Muscle of back (tissue), 11 donors: ENCODE results near the gene ADAMTSL2. TPM values are rescaled to one million over a fixed set of nuclear protein-coding genes. Genes with fewer than 3 reads are reported as not detected.

Source experiments
- DNase-seq, 3 donors: peaks; one replicate each; pipeline versions ENCODE4 v3.0.0 to v3.0.0-alpha.2; 2013
- polyA plus RNA-seq, 10 donors: library from polyadenylated mRNA; unstranded; fragments of 120-200 nt; gene quantifications; one replicate each; pipeline ENCODE4 v1.2.1, GENCODE V29; 2013; ENCODE audit not compliant: insufficient read length in 10 of 10

ADAMTSL2 gene
- polyA plus RNA-seq, 10 donors: 1.7 to 6.9 (median 3.5) TPM

DNA sequence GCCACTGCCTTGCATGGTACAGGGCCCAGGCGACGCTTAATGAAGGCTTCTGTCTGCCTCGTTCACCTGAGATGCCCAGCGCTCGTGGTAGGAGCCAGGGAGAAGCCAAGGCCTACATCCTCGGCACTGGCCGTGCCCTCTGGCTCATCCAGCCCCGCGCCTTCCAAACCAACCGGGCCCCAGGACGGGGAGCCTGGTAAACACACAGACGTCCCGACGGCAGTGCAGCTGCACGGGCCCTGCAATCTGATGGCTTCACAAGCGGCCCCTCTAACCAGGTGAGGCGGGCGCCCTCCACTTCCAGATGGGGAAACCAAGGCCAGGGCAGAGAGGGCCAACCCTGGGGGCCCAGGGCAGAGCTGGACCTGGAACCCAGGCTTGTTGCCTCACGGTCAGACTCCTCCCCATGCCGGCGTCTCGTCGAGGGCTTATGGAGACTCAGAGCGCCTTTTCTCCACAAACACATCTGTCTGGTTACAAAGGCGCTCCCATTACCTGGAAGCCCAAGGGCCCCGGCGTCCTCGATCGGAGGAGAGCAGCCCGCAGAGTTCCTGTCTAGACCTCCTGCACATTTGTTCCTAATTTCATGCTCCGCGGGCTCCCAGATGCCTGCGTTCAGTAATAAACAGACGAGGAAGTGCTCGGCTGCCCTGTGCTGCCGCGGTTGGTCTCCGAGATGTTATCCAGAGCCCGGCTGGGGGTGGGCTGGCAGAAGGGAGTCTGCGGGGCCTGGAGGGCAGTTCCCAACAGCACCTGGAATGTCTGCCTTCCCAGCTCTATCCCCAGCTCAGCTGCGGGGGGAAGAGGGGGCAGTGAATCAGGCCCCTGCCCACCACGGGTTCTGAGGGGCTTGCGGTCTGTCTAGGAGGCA, 51.2 kb downstream of the ADAMTSL2 start:
- no peak for DNase-seq

DNA sequence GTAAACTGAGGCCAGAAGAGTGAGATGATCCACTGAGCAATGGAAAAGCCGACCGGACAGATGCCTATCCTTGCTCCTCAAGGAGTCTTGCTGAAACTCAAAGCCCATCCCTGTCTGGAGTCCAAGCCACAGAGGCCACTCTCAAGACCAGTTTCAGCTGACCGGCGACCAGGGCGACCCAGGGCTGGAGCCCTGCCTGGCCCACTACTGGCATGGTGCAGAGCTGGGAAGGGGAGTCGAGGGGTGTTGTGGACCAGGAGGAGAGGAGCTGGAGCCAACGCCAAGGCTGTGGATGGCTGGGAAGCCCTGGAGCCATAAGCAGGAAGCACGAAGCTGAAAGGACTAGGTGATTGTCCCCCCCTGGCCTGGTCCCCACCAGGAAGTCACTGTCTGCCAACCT, 52.5 kb downstream of the ADAMTSL2 start:
- no peak for DNase-seq

GRCh38 chr9:133587466-133587865, 53.0 kb downstream of the ADAMTSL2 start:
- DNase-seq: no peak

GRCh38 chr9:133589454-133590227, 55.1 kb downstream of the ADAMTSL2 start:
- no peak for DNase-seq

DNA sequence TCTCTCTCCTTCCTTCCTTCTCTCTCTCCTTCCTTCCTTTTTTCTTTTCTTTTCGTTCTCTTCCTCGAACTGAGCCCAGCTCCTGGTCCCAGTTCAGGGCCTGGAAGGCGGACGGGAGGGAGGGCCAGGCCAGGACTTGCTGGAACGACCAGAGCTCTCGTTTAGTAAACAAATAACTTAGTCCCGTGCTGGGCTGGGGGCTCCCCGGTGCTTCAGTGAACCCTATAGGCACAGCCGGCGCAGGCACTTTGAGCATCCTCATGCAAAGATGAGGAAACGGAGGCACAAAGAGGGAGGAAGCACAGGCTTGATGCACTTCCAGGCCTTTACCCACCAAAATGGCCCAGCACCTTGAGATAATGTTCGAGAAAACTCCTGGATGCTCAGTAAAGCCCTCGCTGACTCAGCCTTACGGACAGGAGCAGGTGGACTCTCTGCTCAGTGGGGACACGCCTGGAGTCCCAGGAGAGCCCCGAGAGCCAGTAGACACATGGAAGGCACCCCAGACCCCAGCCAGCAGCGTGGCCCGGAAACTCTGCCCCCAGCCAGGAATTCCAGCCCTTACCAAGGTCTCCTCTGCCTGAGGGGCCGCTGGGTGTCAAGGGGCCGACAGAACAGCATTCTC, 55.8 kb downstream of the ADAMTSL2 start:
- no peak for DNase-seq

DNA sequence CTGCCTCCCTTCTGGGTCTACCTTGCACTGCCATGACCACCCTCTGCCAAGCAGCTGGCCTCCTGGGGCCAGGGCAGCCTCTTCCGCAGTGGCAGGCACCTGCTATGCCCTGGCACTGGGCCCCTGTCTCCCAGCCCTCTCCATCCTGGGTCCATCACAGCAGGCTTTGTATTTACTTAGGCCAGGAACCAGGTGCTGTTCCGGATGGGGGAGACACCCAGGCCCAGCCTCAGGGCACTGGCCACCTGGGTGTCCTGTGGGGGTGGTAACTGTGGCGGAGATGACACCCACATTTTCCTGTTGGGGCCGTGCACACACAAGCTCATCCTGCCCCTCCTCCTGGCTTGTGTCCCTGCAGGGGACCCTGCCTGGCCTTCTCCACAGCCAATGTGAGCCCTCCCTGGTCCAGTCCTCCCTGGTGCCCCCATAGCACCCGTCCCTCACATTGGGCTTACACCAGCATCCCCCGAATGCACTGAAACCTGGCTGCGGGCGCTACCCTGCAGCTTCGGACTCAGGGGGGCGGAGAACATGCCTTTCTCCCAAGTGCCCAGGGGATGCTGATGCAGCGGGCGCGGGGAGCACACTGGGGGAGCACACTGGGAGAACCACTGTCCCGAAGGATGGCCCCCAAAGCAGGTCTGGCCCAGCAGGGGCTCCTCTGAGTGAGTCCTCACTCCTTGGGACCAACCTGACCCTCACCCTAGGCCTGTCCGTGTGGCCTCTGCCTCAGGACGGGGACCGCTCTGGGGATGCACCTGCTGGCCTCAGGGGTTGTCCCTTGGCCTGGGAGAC, 56.8 kb downstream of the ADAMTSL2 start:
- no peak for DNase-seq

- no peak for DNase-seq
Measured at GRCh38 chr9:133591985-133592384, 57.5 kb downstream of the ADAMTSL2 start.

- no peak for DNase-seq
Measured at GRCh38 chr9:133592731-133593409, 58.4 kb downstream of the ADAMTSL2 start.

DNA sequence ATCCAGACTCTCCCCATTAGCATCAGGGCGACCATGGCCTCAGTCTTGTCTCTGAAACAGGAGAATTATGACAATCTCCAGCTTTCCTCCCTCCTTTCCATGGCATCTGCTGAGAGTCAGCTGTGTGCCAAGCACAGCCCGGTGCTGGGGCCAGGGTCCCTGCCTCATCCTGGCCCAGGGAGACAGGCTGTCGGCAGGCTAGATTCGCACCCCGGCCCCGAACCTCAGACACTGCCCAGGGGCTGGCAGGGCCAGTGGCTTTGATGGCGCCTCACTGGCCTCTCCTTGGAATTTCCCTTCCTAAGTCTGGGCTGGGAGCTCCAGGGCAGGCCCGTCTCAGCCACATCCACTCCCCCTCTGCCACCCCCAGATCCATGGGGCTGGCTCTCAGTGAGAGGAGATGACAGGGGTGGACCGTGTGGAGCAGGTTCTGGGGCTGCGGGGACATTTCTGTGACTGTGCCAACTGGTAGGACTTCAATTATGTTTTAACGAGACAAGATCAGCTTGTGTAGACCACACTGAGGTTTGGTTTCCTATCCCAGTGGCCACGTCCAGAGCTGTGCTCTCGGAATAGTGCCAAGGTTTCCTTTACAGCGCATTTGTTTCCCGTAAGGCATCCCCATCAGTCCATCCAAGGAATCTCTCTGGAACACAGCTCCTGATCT, 59.2 kb downstream of the ADAMTSL2 start:
- DNase-seq: no peak

DNA sequence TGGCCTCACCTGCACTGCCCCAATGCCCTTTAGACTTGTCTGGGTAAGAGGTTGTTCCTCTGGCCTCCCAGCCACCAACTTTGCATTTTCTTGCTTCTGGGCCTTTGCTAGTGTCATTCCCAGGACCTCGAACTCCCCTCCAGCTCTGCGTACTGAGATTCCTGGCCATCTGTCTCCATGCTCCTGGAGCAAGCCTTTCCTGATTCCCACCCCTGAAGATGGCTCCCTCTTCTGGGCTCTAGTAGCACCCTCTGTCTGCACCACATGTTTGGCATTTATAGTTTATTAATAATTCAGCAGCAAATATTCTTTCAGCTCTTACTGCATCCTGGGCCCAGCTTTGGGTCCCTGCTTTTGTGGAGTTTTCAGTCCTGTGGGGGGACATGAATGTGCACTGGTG, 59.8 kb downstream of the ADAMTSL2 start:
- DNase-seq: no peak

- no peak for DNase-seq
Measured at GRCh38 chr9:133595910-133596309, 61.4 kb downstream of the ADAMTSL2 start.

DNA sequence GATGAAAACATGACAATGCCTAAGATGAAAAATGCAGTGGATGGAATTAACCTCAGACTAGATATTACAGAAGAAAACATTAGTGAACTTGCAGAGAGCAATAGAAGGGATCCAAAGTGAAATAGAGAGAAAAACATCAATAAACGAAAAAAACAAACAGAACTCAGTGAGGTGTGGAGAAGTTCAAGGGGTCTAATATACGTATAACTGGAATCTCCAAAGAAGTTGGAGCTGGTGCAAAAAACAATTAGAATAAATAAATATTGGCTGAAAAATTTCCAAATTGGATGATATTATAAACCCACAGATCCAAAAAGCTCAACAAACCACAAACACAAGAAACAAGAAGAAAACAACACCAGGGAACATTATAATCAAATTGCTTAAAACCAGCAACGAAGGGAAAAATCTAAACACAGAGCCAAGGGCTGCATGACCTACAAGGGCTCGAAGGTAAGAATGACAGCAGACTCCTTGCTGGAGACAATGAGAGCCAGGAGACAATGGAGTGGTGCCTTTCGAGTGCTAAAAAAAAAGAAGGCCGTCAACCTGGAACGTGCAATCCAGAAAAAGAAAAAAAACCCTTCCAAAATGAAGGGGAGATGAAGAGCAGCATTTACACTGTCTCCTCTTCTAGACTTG, 62.9 kb downstream of the ADAMTSL2 start:
- no peak for DNase-seq

DNA sequence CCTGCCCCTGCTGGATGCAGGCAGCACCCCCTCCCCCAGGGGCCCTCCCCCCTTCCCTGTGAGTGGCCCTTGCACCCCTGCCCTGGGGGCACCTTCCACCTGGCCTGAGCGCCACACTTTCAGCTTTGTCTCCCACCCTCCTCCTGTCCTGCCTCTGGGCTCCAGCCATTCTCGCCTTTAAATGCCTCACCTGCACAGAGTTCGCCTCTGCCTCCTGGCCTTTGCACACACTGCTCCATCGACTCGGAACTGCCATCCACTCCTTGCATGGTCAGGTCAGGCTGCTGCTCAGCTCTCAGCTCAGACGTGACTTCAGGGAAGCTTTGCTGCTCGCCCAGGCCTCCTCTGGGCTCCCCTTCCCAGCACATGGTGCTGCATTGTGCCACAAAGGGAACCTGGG, 64.5 kb downstream of the ADAMTSL2 start:
- no peak for DNase-seq

- no peak for DNase-seq
Measured at GRCh38 chr9:133599470-133600173, 65.1 kb downstream of the ADAMTSL2 start.

GRCh38 chr9:133600739-133601138, 66.2 kb downstream of the ADAMTSL2 start:
- no peak for DNase-seq

DNA sequence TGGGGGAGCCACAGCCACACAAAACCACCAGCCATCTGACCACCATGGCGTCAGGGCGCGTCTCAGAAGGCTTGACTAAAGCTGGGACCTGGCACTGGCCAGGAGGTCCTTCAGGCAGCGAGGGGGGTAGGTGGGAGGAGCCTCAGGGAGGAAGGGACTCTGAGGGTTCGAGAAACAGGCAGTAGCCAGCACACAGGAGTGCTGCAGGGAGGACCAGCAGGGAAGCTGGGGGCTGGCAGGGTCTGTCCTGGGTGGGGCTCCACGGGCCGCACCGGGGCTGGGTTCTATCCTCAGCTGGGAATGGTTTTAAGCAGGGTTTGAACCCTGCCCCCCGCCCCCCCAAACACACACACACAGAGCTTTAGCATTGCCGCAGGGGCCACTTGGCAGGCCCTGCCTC, 67.2 kb downstream of the ADAMTSL2 start:
- no peak for DNase-seq

- no peak for DNase-seq
Measured at GRCh38 chr9:133602277-133602676, 67.8 kb downstream of the ADAMTSL2 start.

DNA sequence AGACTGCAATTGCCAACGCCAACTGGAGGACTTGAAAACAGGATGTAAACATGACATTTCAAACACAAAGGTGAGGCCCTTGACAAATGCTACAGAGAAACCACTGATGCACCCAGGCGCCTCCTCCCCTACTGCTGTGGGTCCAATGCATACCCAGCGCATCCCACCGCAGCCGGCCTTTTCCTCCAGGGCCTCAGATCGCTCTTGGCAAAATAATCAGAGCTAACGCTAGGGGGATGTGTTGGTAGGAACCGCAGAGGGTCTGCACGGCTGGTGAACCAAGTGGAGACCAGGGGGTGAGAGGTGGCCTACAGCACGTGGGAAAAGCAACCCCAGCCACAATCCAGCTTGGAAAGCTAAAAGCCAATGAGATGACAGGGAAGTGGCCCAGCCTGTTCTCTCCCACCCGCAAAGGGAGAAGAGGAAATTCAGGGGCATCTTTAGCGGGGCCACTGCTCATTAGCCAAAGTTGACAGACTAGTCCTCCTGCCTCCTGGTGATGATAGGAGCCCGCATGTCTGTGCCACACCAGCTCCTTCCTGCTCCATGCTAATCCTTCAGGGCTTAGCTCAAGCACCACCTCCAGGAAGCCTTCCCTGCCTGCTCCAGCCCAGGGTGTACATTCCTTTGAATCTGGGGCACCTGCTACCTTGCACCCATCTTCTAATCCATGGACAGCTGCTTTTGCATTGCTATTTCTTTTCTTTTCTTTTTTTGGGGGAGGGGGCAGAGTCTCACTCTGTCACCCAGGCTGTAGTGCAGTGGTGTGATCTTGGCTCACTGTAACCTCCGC, 68.8 kb downstream of the ADAMTSL2 start:
- no peak for DNase-seq

DNA sequence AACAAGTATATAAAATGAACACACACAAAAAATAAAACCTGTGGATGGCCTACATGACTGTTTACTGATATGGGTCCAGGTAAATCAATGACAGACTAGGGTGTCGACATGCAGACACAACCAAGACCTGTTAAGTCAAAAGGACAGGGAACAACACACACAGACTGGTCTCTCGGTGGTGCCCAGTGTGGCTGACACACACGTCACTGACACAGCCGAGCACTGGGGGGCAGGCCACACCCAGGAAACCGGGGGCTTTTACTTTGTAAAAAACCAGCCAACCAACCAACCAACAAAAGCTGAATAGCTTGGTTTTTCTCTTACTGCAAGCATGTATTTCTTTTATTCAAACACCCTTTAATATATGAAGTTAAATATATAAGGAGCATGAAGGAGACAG, 69.7 kb downstream of the ADAMTSL2 start:
- no peak for DNase-seq
